ENCODE results near the gene NOL3.

The NOL3 gene

DNA sequence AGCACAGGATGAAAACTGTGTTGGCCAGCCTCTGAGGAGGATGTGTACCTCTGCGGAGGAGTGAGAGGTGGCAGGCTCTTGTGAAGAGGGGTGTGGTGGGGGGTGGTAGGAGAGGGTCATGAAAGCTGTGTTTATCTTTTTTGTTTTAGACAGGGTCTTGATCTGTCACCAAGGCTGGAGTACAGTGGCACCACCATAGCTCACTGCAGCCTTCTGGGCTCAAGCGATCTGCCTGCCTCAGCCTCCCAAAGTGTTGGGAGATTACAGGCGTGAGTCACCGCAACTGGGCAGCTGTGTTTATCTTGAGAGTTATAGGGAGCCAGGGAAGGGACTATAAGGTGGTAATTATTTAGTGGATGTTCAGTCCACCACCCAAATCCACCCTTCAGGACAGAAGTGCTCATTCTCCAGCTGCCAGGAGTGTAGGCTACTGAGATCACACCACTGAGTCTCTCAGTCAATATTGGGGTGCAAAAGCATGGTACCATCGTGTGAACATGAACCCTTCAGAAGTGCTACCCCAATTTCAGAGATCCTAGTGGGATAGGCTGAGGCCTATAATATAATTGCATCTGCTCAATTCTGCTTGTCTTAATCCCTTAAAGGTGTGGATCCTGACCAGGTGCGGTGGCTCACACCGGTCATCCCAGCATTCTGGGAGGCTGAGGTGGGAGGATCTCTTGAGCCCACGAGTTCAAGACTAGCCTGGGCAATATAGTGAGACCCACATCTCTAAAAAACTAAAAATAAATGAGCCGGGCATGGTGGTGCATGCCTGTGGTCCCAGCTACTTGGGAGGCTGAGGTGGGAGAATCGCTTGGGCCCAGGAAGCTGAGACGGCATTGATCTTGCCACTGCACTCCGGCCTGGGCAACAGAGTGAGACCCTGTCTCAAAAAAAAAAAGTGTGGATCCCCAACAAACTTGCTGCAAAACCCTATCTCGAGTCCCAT lies 20.4 kb downstream of the NOL3 start:
- no peak for DNase-seq

GRCh38 chr16:67191411-67191994 lies 21.2 kb downstream of the NOL3 start:
- DNase-seq: no peak

DNA sequence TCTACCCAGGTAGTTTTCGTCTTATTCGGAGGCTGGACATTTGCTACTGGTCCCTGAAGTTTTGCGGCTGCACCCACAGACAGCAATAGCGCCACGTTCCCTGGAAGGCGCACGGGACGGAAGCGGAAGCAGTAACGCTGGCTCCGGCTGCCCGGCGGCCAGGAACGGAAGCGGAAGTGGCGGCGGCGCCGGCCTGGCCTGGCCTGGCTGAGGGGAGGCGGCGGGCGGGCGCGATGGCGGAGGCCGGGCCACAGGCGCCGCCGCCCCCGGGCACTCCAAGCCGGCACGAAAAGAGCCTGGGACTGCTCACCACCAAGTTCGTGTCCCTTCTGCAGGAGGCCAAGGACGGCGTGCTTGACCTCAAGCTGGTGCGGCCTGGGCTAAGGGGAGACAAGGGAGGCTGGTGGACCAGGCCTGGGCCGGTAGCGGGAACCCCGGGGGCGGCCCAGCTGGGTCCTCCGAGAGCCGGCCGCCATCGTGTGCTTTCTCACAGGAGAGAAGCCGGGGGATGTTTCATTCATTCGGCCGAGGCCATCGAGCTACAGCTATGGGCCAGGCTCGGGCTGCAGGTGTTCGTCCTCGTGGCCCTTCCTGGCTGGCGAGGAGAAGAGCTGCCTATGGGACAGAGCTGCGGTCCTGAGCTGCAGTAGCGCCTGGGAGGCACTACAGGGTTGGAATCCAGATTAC lies 21.8 kb downstream of the NOL3 start, which contains the start of gene E2F4:
Gene E2F4 (plus strand): TSS at position 161 of the 687 bp plus-strand sequence. CDS start 73 bp downstream, at position 234.
- no peak for DNase-seq

DNA sequence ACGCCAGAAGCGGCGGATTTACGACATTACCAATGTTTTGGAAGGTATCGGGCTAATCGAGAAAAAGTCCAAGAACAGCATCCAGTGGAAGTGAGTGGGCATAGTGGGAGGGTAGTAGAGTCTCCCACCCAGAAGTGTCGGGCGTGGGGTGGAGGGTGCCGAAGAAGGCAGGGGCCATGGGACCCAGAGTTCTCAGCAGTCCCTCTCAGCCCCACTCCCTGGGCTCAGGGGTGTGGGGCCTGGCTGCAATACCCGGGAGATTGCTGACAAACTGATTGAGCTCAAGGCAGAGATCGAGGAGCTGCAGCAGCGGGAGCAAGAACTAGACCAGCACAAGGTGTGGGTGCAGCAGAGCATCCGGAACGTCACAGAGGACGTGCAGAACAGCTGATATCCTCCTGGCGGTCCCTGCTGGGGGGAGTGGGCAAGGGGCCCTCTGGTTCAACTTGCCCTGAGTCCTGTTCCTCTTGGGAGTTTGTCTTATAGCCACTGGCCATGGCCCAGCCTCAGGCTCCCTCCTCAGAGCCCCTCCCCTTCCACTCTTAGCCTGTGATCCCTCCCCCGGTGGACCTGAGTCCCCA lies 22.5 kb downstream of the NOL3 start:
- no peak for DNase-seq

DNA sequence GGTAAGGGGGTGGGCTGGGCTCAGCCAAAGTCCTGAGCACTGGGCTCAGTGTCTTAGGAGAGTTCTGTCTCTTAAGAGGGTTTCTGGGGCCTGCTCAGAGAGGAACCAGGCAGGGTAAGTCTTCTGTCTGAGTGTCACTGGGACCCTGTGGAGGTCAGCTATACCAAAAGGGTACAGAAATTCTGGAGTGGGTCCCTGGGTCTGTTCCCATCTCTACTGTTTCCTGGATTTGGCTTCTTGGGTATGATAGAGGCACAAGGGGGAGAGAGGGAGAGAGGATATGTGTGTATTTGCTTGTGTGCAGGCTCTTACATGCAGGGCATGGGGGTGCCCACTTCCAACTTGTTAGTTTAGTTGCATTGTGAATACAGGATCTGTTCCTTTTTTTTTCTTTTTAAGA lies 23.2 kb downstream of the NOL3 start:
- DNase-seq: no peak

- DNase-seq: no peak
Observed at GRCh38 chr16:67194260-67194659, 23.9 kb downstream of the NOL3 start.

DNA sequence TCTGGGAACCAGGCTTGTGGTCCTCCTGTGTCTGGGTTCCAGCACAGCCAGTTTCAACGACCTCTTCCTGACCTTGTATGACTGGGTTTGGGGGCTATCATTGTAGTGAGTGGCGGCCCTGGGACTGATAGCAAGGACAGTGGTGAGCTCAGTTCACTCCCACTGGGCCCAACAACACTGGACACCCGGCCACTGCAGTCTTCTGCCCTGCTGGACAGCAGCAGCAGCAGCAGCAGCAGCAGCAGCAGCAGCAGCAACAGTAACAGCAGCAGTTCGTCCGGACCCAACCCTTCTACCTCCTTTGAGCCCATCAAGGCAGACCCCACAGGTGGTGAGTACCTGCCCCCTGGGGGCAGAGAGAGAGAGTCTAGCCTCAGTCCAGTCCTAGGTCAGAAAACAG lies 25.3 kb downstream of the NOL3 start:
- DNase-seq: no peak

DNA sequence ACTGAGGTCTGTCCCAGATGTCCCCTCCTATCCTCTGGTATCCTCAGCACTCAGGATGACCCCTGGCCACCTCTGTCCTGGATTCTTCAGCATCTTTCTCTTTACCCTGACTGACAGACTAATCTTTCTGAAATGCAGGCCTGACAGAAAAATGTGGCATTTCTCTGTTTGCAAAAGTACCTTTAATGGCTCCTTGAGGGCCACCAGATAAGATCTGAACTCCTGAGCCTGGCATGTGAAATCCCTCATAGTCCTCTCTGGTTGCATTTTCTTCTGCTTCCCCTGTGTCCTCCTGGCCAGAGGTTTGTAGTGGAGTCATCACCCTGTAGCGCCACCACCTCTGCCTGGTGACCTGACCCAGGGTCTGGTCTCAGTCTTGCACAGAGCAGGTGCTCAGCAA lies 26.5 kb downstream of the NOL3 start:
- no peak for DNase-seq

- no peak for DNase-seq
Observed at GRCh38 chr16:67197704-67198103, 27.4 kb downstream of the NOL3 start.

GRCh38 chr16:67198238-67198734 lies 27.9 kb downstream of the NOL3 start:
- DNase-seq: no peak

GRCh38 chr16:67199011-67199807 lies 28.9 kb downstream of the NOL3 start, which contains the start of gene ELMO3:
Gene ELMO3 (plus strand): TSS chr16:67199131. CDS start chr16:67199327, 196 bp downstream.
- DNase-seq: no peak

- DNase-seq: no peak
Observed at GRCh38 chr16:67199808-67200198, 29.5 kb downstream of the NOL3 start.

DNA sequence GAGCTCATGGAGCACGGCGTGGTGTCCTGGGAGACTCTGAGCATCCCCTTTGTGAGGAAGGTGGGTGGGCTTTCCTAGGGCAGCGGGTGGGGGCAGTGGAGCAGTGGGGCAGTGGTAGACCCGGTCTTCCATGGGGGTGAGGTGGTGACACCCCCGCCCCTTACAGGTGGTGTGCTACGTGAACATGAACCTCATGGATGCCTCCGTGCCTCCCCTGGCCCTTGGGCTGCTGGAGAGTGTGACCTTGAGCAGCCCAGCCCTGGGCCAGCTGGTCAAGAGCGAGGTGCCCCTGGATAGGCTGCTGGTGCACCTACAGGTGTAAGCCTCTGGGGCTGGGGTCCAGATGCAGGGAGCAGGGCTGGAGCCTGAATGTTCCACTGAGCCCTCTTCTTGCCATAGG lies 30.2 kb downstream of the NOL3 start:
- no peak for DNase-seq

DNA sequence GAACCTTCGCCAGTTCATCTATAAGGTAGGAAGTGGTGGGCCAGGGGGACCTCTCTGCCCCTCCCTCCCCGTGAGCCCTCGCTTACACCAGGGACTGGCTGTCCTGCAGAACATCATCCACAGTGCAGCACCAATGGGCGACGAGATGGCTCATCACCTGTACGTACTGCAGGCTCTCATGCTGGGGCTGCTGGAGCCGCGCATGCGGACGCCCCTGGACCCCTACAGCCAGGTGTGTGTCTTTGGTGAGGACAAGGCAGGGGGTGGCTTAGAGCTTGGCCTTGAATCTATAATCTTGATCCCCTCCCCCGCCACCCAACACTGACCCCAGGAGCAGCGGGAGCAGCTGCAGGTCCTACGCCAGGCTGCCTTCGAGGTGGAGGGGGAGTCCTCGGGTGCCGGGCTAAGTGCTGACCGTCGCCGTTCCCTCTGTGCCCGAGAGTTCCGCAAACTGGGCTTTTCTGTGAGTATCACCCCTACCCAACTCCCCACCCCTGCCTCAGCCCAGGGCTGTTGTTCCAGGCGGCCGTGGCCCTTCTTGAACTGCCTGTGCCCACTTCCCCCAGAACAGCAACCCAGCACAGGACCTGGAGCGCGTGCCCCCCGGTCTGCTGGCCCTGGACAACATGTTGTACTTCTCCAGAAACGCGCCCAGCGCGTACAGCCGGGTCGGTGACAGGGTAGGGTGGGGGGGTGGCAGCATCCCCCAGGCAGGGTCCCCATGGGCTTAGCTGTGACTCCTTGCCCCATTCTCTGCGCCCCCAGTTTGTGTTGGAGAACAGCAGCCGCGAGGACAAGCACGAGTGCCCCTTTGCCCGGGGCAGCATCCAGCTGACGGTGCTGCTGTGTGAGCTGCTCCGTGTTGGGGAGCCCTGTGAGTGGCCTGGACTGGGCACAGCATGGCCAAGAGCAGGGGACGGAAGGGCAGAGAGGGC lies 31.3 kb downstream of the NOL3 start:
- no peak for DNase-seq

DNA sequence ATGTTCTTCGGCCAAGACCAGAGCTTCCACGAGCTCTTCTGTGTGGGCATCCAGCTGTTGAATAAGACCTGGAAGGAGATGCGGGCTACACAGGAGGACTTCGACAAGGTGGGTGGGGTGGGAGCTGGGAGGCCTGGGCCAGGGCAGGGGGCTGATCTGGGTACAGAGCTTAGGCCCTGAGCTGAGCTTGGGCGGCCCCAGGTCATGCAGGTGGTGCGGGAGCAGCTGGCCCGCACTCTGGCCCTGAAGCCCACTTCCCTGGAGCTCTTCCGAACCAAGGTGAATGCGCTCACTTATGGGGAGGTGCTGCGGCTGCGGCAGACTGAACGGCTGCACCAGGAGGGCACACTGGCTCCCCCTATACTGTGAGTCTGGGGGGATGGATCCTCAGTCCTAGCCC lies 32.1 kb downstream of the NOL3 start:
- no peak for DNase-seq

DNA sequence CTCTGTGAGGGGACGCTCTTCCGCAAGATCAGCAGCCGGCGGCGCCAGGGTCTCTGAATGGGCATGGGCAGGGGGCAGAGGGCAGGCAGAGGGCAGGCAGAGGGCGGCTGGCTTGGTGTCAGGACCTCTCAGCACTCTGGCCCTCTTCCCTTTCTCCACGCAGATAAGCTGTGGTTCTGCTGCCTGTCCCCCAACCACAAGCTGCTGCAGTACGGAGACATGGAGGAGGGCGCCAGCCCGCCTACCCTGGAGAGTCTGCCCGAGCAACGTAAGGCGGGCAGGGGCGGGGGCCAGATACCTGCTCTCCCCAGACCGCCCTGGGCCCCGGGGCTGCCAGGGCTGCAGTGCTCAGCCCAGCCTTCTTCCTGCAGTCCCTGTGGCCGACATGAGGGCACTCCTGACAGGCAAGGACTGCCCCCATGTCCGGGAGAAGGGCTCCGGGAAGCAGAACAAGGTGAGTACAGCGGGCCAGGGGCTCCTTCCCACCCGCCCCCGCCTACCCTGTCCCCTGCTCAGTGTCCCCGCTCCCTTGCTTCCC lies 32.7 kb downstream of the NOL3 start:
- no peak for DNase-seq

DNA sequence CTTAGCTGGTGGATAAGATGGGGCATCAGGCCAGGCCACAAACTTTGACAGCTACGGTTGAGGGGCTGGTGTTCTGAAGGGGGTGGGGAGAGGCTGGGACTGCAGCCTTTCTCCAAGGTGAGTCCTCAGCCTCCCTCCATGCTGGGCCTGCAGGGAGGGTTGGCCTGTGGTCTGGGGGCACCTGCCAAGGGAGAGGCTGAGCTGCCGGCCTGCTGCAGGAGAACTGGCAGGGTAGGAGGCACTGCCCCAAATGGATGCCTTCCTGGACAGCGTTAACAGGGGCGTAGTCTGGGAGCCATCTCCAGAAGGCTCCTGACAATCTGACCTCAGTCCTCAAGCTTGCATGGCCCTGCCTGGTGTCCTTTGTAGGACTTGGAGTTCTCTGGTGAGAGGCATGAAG lies 33.7 kb downstream of the NOL3 start:
- DNase-seq: no peak

DNA sequence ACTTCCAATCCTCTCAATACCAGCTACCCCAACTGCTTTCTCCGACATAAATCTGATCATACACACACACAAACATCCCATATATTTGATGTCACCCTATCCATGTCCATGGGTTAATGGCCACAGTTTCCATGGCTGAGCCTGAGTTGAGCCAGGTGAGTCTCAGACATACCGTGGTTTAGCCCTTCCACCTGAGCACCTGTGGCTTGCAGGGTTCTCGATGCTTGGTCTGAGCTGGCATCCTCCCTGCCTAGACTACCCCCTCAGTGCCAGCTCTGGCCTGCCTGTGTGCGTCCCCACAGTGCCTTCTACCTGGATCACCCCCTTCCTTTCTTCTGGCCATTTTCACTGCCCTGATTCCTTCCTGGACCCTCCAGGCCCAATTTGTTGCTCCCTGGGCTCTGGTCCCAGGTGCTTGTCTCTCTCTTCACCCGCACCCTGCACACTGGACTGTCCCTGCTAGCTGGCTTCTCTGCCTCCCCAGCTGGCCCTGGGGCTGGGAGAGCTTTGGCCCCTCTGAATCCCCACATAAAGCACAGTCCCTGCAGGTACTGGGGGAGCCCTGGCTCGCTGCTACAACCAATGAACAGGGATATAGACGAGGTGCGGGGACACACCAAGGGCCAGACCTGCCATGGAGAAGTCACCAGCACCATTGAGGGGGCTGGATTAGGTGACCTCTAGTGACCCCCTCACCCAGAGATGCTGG lies 35.9 kb downstream of the NOL3 start:
- no peak for DNase-seq

DNA sequence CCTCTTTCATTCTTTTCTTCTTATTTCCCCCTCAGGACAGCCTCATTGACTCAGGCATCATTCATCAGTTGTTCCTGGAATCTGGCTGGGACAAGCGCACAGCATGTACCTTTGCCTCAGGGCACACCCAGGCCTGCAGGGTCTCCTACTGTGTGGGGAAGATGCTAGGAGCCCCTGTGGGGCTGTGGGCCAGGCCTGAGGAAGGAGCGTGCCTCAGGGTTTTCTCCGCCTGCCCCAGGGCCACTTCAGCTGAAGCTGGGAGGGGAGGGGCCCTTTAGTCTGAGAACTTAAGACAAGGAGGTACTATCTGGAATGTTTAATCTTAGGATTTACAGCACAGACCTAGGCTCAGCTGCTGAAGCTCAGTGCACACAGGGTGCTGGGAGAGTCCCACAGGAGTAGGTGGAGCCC lies 36.5 kb downstream of the NOL3 start:
- no peak for DNase-seq
